GM15510 (cell line): ENCODE measurements around the gene PTPRC.

ENCODE experiments used
- POLR2A ChIP-seq: IDR thresholded peaks from 3 replicates; pipeline ENCODE4 v1.6.1; 2011; ENCODE audit warnings: borderline replicate concordance; ENCODE audit not compliant: insufficient read length; ENCODE audit errors: extremely low read depth

PTPRC gene

DNA sequence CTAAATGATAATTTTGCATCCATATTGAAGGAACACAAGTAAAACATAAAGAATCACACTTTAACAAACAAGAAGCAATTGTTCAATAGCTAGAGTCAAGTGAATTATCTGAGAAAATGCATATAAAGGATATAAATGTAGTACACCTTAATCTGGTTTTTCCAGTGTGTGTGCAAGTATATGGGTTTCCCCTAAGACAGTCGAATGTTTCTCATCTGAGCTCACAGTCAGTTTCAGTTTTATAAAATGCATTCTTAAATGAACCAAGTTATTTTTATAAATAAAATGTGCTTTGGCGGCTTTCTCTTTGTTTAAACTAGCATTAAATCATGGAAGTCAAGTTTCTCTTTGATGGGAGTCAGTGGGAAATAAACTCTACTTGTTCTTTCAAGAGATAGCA is 125.9 kb downstream of the PTPRC start:
- no peak for TF ChIP-seq POLR2A

DNA sequence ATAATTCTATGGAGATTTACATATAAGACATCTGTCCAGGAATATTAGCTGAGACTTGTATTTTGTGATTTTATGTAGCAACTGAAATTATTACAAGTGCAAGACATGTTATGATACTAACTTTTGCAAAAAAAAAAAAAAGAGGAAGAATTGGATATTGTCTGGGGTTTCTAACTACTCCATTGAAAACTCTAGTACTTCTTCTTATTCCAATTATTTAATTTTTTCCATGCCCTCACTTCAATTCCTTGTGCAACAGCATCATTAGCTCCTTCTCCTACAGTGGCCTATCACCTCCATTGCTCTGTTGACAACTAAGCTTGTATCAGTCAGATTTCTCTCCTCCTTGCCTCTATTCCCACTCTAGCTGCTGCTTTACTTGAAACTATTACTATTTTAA is 126.6 kb downstream of the PTPRC start:
- TF ChIP-seq POLR2A, result no peak

DNA sequence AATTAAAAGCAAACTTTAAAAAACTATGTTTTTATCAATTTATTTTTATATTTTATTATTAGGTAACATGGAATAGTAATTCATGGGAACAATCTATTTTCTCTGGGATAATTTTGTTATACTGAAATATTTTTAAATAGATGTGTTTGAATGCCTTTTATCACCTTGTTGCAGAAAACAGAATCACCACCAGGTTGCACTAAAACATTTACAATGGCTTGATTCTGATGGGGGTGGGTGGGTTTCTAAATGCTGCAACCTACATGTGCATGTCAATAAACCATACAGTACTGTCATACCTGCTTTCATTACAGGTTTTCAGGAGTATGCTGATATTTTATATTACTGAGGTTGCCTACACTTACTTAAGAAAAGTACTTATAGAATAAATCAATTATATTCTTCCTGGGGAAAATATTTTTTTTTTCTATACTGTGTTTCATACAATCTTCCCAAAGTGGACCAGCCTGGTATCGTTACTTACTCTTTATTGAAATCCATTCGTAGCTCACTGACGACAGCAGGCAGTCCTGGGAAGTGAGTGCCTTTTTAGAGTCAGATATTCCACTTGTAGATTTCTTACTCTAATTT is 132.8 kb downstream of the PTPRC start:
- no peak for TF ChIP-seq POLR2A

GRCh38 chr1:198772626-198773025 is 133.8 kb downstream of the PTPRC start:
- TF ChIP-seq POLR2A, result no peak

GRCh38 chr1:198773030-198773429 is 134.2 kb downstream of the PTPRC start:
- TF ChIP-seq POLR2A, result no peak

DNA sequence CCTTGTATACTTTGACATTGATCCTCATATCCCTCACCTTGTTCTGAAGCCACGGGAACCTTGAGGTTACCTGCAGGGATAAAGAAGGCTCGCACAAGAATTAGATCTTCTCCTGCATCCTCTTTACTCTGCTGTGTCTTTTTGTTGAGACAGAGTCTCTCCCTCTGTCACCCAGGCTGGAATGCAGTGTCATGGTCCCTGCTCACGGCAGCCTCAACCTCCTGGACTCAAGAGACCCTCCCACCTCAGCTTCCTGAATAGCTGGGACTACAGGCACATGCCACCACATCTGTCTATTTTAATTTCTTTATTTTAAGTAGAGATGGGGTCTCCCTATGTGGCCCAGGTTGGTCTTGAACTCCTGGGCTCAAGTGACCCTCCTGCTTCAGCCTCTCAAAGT is 134.7 kb downstream of the PTPRC start:
- no peak for TF ChIP-seq POLR2A

GRCh38 chr1:198774421-198774820 is 135.6 kb downstream of the PTPRC start:
- TF ChIP-seq POLR2A, result no peak

DNA sequence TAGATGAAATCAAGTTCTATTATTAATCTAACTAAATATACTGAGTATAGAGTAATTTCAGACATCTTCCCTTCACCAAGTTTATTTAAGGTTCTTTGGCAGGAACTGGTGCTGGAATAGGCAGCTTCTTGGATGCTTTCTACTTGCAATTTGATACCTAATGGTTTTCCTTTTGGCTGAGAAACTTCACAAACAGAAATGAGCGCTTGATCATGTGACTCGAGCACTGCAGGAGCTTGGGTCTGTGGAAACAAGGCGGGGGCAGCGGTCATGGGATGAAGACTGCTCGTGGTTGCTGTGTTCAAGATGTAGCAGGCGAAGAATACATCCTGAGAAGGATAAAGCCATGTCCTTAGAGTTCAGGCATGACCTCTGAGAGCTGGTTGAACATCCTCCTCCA is 136.8 kb downstream of the PTPRC start:
- no peak for TF ChIP-seq POLR2A

- TF ChIP-seq POLR2A, result no peak
Observed at GRCh38 chr1:198776602-198777029, 137.8 kb downstream of the PTPRC start.

DNA sequence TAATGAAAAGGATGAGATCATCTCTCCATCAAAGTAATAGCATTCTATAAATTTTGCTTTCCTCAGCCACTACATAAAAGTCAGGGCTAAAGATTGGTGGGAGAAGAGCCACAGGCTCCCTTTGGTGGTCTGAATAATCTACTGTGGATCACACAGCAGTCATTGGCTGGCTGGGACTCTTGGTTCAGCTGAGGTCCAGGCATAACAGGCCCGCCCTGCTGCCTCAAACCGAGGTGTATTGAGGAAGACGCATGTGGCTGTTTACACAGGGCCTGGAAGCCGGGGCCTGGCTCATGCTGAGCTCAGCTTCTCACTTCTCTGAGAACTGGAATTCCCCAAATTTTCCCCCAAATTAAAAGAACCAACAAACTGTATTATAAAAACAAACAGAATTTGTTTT is 139.2 kb downstream of the PTPRC start:
- TF ChIP-seq POLR2A, result no peak

GRCh38 chr1:198780376-198780775 is 141.5 kb downstream of the PTPRC start:
- no peak for TF ChIP-seq POLR2A

DNA sequence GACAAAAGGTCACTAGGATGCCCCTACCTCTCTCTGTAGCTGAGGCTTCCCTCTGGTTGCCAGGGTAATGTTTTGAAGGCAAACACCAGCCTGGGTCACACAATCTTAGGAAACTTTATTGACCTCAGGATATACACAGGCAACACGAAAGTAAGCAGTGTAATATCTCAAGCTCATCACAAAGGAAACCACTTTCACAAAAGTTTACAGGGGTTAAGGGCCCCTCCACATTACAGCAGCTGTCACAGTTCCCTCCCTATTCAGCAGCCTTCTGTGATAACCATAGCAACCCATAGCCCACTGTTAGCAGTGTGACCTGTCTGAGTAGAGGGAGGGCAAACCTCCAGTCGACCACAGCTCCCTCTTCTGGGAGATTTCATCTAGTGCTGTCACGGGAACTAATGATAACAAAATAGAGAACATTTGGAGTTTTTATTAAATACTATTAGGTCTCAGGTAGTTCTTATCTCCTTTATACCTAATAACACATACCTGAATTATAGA is 149.8 kb downstream of the PTPRC start:
- TF ChIP-seq POLR2A, result no peak

DNA sequence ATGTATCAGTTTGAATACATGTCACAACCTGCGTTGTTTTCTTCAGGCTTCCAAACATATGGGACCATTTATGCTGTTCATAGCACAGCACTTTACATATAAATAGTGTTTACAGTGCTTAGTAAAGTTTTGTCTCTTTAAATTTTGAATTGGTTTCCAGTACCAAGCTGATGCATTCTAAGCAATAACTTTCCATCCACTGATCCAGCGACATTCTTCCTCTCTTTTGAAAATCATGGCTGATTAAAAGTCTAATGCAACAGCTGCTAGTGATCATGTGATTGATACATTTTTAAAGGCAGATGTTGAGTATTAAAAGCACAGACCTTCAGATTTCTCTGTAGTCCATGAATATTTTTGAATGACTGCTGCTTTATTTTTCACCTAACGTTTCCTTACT is 154.9 kb downstream of the PTPRC start:
- TF ChIP-seq POLR2A, result no peak

DNA sequence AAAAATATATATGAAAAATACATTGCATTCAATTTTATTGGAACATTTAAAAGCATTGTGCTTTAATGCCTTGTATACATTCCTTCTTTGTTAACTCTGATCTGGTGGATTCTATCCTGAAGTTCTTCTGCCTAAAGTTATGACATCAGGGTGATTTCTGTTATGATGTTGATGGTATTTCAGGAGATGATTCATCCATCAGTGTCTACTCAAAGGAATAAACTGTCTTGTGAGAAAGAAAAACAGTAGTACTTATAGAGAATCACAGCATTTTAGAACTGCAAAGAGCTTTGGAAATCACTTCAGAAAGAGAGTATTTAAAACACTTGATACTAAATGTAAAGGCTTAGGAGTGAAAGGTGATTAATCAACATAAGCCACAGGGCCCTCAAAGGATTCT is 155.7 kb downstream of the PTPRC start:
- no peak for TF ChIP-seq POLR2A

DNA sequence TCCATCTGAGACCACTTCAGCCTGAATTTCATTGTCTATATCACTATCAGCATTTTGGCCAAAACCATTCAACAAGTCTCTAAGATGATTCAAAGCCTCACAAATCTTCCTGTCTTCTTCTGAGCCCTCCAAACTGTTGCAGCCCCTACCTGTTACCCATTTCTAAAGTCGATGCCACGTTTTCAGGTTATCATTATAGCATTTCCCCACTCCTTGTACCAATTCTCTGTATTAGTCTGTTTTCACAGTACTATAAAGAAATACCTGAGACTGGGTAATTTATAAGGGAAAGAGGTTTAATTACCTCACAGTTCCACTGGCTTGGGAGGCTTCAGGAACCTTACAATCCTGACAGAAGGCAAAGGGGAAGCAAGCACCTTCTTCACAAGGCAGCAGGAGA is 158.8 kb downstream of the PTPRC start:
- TF ChIP-seq POLR2A, result no peak

- no peak for TF ChIP-seq POLR2A
Observed at GRCh38 chr1:198798923-198799386, 160.1 kb downstream of the PTPRC start.
